HG03060 (cell line): Measurements from ENCODE around the gene TMEM203.
"Not testable (repeated sequence)": the region's sequence is repeated elsewhere in the genome, so short reads cannot be mapped to it uniquely, and the experiment has no call there.

Experiments
- ATAC-seq: cut with Tn5 transposase; IDR thresholded peaks from one replicate; pipeline ENCODE4 v1.9.1; 2021; ENCODE audit warnings: low read depth, moderate number of reproducible peaks; ENCODE audit not compliant: unreplicated experiment

Gene TMEM203

DNA sequence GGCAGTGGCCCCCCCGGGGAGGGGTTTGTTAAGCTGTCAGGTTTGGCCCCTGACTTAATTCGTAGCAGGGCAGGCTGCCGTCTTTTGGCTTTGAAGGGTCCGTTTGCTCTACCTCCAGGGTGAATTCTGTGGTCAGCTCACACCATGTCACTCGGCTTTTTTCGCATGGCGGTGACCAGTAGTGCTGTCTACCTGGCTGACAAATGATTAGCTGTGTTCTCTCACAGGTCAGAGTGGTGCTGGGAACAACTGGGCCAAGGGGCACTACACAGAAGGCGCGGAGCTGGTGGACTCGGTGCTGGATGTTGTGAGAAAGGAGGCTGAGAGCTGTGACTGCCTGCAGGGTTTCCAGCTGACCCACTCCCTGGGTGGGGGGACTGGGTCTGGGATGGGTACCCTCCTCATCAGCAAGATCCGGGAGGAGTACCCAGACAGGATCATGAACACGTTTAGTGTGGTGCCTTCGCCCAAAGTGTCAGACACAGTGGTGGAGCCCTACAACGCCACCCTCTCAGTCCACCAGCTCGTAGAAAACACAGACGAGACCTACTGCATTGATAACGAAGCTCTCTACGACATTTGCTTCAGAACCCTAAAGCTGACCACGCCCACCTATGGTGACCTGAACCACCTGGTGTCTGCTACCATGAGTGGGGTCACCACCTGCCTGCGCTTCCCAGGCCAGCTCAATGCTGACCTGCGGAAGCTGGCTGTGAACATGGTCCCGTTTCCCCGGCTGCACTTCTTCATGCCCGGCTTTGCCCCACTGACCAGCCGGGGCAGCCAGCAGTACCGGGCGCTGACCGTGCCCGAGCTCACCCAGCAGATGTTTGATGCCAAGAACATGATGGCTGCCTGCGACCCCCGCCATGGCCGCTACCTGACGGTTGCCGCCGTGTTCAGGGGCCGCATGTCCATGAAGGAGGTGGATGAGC lies 37.1 kb upstream of the TMEM203 start:
- no peak for ATAC-seq

DNA sequence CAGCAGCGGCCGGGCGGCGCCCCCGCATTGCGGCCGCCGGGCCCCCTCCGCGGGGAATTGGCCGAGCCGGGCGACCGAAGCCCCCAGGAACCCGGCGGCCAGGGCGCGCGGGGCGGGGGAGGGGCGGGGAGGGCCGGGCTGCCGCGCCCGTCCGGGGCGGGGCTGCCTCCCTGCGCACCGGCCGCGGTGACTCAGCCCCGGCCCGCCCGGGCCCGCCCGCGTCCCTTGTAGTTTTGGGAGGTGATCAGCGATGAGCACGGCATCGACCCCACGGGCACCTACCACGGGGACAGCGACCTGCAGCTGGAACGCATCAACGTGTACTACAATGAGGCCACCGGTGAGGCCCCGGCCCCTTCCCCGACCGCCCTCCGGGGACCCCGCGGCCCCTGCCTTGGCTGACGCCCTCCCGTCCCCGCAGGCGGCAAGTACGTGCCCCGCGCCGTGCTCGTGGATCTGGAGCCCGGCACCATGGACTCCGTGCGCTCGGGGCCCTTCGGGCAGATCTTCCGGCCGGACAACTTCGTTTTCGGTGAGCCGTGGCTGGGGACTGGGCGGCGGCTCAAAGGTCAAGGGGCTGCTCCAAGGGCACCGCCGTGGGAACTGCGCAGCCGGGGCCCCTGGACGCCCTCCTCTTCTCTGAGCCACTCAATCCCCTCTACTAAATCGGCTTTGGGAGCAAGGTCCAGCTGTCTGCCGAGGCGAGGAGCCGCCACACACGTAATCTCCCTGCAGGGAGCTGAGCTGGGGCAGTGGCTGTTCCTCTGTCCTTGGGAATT lies 36.2 kb upstream of the TMEM203 start:
- no peak for ATAC-seq

DNA sequence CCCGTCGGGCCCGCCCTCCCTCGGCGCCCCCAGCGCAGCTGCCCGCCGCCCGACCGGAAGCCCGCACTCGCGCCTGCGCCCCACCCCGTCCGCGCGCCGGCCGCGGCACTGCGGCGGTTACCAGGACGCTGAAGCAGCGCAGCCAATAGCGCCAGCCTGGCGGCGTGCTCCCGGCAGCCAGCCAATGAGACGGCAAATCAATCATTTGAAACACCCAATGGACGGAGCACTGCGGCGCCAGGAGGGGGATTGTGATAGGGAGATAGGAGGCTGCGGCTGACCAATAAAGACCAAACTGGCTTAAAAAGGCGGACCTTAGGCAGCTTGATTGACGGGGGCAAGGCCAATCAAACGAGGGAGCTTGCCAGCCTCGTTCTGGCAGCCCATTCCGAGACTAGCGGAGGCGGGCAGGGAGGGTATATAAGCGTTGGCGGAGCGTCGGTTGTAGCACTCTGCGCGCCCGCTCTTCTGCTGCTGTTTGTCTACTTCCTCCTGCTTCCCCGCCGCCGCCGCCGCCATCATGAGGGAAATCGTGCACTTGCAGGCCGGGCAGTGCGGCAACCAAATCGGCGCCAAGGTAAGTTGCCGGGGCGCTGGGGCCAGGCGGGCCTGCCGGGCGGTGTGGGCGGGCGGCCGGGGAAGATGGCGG lies 35.5 kb upstream of the TMEM203 start, which contains the start of gene TUBB4B:
Gene TUBB4B, plus strand, starts transcription at position 447 of the 649 bp plus-strand sequence. Its CDS starts 74 bp downstream, at position 521.
- ATAC-seq: peak; percentile 84

DNA sequence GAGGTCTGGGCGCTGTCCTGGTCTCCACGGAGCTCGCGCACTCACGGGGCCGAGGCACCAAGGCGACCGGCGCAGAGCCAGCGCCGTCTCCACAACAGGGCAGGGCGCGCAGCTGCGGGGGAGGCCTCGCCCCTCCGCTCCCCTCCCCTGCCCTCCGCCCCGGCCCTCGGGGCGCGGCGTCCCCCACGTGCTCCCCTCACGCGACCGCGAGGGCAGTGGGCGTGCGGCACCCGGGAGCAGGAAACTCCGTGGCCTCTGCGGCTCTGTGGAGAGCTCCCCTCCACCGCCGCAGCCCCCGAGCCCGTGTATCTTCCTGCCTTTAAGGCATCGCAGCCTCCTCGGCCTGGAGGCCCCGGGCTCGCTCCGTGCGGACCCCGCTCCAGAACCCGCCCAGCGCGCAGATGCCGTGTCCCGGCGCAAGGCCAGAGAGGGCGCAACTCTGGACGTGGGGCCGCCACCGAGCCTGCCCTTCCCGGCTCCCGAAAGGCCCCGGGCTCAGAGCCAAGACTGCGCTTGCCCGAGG lies 34.9 kb upstream of the TMEM203 start:
- peak; percentile 1 for ATAC-seq

DNA sequence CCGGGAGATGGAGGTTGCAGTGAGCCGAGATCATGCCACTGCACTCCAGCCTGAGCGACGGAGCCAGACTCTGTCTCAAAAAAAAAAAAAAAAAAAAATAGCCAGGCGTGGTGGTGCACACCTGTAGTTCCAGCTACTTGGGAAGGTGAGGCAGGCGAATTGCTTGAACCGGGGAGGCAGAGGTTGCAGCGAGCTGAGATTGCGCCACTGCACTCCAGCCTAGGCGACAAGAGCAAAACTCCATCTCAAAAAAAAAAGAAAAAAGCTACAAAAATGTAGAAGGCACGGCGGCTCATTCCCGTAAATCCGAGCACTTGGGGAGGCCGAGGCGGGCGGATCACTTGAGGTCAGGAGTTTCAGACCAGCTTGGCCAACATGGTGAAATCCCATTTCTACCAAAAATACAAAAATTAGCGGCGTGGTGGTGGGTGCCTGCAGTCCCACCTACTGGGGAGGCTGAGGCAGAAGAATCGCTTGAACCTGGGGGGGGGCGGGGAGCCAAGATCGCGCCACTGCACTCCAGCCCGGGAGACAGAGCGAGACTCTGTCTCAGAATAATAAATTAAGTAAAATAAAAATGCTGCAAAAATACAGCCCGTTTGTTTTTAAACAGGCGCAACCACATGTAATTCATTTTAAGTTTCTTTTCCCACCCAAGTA lies 34.2 kb upstream of the TMEM203 start:
- not testable (repeated sequence) for ATAC-seq

DNA sequence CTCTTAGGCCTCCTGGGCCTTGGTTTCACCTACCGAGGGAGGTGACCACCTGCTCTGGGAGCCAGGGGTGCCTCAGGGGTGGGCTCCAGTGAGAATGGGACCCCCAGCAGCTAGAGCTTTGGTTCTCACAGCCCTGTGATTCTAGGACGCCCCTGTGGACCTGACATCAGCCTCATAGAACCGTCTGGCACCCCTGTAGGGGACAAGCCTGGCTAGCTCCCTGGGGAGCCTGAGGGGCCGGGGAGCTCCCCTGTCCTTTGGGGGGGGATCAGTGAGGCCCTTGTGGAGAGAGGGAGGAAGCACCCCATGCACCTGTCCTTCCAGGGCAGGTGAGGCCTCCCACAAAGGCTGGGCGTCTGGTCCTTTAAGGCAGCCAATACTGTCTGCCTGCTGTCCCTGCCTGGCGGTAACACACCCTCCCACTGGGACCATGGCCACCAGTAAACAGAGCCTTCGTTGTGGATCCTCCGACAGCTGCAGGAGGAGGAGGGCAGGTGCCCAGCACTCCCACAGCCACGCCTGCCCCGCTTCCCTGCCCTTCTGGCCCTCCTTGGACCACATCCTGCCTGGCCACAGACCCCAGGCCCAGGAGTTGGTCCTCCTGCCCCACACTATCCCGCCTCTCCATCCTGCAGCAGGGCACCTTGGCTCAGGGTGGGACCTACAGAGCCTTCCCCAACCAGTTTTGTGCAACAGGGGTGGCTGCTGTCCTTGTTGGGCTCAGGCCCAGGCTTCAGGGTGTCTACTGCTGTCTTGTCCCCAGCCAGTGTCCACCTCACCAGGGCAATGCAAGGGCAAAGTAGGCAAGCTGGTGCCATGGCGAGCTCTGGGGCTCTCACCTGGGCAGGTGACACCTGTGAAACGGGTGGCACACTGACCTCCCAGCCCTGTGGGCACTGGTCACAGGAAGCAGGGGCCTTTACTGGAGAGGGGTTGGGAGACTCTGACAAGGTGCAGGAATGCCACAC lies 32.6 kb upstream of the TMEM203 start:
- no peak for ATAC-seq

DNA sequence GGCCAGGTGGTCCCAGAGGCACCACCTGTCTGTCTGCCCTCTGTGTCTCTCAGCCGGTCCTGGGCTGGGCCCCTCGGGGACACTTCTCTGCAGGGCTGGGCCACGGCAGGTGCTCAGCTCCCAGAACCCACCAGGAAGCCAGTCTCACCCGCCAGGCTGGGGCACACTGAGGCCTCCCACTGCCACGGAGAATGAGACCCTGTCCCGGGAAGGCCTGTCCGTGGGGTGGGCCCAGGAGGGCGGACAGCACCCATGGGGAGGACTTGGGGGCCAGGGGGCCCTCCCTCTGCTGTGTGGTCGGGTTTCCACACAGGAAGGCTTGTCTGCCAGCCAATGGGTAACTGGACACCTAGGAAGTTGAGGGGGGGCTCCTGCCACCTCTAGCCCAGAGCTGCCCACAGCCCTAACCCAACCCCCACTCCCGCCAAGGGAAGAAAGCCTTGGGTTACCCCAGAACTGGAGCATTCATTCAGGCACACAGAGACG lies 31.5 kb upstream of the TMEM203 start:
- no peak for ATAC-seq

DNA sequence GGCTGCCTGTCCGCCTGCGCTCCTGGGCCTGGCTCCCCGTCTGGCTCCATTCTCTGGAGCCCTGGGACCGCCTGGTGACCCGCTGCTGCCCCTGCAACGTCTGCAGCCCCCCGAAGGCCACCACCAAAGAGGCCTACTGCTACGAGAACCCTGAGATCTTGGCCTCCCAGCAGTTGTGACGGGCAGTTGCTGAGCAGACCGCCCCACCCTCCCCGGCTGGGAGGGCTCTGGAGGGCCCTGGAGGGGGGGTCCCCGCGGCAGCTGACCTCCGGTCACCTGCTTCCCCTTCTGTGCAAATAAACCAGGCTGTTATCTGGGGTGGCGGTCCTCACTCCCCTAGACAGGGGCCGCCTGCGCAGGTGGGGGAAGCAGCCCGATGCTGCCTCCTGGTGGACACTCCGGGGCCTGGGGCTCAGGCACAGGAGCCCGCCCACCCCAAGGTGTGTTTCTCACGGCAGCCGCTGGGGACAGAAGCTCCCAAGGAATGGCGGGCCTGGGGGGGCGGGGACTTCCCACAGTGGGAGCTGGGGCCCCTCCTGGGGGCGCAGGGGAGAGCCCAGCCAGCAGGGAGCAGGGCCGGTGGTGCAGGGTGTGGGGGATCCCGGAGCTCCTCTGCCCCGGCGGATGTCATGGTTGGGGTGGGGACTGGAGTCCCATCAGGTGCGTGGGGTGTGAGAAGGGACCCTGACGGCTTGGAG lies 30.9 kb upstream of the TMEM203 start:
- ATAC-seq: no peak

DNA sequence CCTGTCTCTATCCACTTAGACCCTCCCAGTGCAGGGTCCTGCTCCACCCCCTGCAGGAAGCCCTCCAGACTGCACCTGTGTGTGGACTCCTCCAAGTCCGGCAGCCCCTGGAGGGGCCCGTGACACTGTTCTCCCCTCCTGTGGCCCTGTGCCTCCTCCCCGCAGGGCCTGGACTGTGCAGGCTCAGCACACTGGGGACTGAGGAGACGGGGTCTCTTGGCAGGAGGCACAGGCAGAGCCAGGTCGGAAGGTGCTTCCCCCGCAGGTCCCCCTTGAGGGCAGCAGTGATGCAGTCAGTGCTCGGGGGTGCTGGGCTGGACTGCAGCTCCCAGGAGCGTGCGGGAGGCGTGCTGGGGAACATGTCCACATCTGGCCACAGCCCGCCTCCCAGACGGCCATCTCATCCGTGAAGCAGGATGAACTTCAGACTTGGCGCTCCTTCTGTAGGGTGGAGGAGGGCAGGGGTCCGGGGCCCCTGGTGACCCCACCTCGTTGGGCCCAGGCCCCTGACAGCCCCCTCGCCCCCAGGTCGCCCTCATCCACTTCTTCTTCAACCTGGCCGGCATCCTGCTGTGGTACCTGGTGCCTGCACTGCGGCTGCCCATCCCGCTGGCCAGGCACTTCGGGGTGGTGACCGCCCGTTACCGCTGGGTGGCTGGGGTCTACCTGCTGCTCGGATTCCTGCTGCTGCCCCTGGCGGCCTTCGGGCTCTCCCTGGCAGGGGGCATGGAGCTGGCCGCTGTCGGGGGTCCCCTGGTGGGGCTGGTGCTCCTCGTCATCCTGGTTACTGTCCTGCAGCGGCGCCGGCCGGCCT lies 30.2 kb upstream of the TMEM203 start:
- ATAC-seq: no peak

DNA sequence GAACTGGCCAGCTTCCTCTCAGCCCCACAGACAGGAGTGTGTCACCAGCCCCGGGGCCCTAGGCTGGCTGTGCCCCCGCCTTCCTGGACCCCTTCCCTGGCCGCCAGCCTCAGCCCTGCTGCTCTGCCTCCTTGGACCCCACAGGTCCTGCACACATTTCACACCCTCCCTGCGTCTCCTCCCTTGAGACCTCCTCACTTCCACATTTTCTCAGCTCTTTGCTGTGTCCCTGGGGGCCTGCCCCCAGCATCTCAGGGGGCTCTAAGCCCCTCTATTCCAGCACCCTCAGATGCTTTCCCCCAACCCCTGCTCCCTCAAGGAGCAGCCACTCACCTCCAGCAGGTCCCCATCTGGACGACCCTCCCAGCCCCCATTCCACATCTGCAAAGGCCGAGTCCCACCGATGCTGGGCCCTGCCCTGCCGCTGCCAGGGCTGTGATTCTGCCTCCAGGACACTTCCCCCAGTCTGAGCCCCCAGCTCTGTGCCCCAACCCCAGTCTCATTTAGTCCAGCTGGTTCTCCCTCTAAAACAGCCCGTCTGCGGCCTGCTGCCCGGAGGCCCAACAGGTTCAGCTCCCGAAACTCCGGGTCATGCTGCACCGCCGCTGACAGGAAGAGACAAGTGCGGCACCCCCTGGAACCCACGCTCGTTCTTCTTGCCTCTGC lies 29.4 kb upstream of the TMEM203 start:
- ATAC-seq: no peak

DNA sequence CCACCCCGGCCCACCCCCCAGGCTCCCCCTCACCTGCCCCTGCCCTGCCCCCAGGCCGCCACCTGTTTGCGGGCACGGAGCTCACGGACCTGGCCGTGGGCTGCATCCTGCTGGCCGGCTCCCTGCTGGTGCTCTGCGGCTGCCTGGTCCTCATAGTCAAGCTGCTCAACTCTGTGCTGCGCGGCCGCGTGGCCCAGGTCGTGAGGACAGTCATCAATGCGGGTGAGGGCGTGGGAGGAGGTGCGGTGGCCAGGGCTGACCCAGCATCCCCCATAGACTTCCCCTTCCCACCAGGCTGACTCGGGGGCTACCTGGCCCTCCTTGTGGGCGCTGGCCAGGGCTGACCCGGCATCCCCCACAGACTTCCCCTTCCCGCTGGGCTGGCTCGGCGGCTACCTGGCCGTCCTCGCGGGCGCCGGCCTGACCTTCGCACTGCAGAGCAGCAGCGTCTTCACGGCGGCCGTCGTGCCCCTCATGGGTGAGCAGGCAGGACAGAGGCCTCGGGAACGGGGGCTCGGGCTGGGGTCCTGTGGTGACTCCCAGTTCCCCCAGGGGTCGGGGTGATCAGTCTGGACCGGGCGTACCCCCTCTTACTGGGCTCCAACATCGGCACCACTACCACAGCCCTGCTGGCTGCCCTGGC lies 28.7 kb upstream of the TMEM203 start:
- ATAC-seq: no peak

DNA sequence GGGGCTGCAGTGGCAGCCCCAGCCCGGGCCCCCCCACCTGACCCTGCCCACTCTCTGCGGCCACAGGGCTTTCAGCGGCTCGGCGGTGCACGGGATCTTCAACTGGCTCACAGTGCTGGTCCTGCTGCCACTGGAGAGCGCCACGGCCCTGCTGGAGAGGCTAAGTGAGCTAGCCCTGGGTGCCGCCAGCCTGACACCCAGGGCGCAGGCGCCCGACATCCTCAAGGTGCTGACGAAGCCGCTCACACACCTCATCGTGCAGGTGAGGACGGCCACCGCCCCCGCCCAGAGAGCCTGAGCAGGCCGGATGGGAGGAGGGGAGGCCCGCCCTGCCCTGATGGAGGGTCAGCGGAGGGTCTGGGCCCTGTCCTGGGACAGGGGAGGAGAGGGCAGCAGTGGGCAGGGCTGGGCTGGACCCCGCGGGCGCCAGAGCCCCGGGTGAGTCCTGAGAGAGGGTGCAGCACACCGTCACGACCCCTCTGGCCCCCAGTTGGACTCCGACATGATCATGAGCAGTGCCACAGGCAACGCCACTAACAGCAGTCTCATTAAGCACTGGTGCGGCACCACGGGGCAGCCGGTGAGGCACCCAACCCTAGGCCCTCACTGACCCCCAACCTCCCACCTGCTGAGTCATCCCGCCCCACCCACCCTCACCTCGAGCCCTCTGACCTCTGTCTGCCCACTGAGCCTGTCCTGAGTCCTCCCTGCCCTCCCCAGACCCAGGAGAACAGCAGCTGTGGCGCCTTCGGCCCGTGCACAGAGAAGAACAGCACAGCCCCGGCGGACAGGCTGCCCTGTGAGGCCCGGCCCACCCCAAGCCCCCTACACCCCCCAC lies 27.9 kb upstream of the TMEM203 start:
- no peak for ATAC-seq

DNA sequence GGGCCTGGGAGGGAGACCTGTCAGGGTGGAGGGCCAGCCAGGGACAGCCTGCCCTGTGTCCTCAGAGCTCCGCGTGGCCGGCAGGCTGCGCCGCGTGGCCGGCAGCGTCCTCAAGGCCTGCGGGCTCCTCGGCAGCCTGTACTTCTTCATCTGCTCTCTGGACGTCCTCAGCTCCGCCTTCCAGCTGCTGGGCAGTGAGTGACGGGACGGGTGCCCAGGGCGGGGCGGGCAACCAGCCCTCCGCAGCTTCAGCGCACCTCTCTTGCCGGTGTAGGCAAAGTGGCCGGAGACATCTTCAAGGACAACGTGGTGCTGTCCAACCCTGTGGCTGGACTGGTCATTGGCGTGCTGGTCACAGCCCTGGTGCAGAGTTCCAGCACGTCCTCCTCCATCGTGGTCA lies 27.1 kb upstream of the TMEM203 start:
- ATAC-seq: no peak

DNA sequence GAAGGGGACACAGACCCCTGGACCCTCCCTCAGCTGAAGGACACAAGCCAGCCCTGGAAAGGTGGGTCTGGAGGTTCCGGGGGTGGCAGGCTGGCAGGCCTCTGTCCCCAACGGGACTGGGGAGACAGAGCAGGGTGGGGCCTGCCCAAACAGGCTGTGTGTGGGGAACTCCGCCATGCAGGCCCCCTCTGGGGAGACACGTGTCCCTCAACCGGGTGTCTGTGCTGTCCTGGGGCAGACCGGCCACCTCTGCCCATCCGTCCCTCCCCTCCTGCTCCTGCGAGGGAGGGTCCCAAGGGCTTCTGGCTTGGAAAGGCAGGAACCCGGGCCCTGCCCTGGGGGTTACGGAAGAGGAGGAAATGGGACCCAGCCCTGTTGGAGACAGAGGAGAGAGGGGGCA lies 26.7 kb upstream of the TMEM203 start:
- no peak for ATAC-seq

DNA sequence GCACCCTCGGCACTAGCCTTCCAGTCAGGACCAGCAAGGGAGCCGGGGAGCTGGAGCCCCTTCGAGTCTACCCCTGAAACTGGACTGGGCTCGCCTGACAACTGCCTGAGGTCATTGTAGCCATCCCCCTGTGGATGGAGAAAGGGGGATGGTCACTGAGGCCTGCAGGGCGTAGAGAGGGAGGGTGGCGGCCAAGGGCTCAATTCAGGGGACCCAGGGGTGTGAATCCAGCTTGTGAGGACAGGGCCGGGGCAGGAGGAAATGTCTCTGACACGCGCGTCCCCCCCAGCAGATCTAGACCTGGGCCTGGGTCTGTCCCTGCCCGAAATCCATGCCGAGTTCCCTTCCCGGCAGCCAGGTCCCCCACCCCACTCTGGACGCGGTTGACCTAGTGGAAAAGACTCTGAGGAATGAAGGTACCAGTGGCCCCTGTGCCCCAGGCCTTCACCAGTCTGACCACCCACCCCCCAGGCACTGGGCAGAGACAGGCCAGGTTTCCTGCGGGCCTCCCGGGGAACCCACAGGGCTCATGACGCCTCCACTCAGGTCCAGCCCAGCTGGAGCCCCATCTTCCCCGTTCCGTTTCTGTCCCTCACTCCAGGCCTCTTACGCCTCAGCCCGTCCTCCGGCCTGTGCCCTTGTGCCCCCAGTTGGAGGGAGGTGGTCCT lies 26.1 kb upstream of the TMEM203 start:
- no peak for ATAC-seq
